Measurements from ENCODE around the gene ANKRD33B.
A peak's percentile ranks its signal among the peaks of the same experiment; 100 is the strongest.

Gene ANKRD33B

DNA sequence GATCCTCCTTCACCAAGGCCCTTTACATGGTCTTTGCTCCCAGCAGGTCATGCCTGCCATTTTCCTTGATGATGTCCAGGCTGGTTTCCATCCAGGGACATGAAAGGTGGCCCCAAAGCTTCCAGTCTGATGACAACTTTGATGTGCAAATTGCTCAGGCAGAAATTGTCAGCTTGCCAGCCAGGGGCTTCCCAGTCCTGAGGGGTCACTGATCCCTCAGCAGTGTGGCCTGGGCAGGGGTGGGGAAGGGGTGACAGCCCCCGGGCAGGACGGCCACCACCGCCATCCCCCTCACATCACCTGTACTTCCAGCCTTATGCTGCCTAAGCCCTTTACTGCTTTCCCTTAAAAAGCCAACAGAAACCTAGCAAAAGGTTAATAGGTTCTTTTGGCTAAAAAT, 96.3 kb downstream of the ANKRD33B start:
- DNase-seq (ENCODE audit: low read depth), result no peak

DNA sequence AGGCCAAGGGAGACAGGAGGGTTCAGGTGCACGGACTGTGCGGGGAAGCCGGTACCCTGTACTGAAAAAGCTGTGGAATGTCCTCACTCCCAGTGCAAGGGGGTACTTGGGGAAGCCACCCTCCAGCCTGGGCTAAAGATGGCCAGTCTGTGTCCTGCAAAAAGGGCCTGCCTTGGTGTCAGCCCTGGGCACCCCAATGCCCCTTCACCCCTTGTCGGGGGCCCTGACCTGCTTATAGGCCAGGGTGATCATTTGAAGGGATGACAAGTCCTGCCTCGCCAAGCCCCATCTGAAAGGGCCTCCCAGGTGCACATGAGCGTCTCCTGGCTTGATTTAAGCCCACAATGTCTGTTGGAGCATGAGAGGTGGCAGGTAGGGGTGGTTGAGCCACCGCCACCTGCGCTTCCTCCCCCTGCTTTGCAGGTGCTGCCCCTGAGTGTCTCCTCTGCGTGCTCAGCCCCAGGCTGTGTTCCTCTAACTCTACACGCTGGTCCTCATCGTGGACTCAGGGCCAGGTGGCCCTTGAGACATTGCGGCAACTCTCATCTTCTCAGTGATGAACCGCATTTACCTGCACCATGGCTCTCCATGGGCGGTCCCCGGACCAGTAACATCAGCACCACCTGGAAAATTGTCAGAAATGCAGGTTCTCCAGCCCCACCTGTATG, 97.0 kb downstream of the ANKRD33B start:
- DNase-seq (ENCODE audit: low read depth), result no peak

DNA sequence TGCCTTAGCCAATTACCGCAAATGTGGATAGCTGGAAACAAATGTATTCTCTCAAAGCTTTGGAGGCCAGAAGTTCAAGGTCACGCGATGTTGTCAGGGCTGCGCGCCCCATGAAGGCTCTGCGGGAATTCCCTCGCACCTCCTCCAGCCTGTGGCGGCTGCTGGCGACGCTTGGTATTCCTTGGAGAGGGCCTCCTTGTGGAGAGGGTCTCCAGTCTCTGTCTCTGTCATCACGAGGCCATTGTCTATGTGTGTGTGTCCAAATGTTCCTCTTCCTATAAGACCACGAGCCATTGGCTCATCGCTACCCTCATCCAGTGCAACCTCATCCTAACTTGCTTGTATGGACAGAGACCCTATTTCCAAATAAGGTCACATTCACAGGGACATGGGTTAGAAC, 97.5 kb downstream of the ANKRD33B start:
- no peak for DNase-seq (ENCODE audit: low read depth)

DNA sequence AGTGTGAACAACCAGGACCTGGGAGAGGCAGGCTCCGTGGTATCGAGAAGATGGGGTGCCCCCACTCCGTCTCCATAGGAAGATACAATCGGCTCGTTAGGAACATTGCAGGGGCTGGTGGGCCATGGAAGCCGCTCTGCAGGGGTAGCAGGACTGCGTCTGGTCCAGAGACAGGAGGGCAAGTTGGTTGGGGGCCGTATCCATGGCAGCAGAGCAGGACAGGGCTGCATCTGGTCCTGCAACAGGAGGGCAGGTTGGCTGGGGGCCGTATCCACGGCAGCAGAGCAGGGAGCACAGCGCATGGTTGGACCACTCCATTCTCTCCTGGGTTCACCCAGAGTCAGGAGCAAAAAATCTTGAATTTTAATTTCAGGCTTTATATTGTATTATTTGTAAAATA, 98.2 kb downstream of the ANKRD33B start:
- DNase-seq (ENCODE audit: low read depth), result no peak

DNA sequence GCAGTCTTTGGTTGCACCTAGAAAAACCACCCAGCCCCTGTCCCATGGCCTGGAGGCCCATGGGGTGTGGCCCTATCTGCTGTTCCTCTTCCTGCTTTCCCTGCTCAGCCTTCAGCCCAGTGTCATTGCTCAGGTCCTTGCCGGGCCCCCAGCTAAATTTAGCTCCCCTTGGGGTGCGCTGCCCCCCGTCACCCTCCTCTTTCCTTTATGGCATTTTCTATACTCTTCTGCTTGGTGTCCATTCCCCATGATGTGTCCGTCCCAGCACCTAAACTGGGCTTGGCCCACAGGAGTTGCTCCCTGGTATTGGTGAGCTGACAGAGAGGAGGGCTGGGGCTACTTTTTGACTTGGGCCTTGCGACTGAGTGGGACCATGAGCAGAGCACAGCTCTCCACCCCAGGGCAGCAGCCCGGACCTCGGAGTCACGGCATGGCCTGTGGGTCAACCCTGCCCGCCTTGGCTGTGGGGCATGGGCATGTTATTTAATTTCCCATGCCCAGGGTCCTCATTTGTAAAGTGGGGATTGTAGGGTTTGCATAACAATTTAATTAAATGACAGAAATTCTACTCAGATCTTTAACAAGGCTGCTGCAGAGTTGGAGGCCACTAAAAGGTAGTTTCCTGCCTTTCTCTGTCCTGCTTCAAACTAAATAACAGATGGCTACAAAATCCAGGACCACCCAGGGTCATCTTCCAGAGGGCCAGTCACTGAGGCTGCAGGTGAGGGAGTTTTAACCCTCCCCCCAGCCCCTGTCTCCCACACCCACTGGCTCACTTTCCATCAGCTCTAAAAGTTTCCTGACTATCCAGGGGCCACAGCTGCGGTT, 99.0 kb downstream of the ANKRD33B start:
- DNase-seq (ENCODE audit: low read depth), result no peak

DNA sequence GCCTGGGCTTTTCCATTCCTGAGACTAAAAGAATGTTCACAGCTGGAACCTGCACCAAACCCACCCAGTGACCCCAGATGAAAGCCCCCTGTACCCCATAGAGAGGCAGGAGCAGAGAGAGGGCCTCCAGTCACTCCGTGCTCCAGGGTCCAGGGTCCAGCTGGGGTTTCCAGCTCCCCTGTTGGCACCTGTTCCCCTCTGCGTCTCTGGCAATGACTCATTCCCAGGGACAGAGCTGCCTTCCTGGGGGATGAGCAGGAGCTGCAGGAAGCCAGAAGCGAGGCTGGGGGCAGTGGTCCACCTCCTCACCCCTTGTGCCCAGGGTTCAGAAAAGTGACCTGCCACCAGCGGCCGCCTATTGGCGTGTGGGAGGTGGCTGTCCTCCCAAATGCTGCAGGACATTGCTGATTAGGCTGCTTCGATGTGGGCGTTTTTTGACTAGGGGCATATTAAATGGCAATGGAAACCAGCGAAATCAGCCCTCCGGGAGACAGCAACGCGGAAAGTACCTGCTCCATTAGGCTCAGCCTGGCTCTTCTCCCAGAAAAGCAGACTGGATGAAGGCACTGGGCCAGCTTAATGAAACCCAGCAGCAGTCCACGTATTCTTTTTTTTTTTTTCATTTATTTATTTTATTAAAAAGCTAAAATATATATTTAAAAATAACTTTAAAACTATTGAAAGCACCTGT, 99.8 kb downstream of the ANKRD33B start:
- no peak for DNase-seq (ENCODE audit: low read depth)

DNA sequence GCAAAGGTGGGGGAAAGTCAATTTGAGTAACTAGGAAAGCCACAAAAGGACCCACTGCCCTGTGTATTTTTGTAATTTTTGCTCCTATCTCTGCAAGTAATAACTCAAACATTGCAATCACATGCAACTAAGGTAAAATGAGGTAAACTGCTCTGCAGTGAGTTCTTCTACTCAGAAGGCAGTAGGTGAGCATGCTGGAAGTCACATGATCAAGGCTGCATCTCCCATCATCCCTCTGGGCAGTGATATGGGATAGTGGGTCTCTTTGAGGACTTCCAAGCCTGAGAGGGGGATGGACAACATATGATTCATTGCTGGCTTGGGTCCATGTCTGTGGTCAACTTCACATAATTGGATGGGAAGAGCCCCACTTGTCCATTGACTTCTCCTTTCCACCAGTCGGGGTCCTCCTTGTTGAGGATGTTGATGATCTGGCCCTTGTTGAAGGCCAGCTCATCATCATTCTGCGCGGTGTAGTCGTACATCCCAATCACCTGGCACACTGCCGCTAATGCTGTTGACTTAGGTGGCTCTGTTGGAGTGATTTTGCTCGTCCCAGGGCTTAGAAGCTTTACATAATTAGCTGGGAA, 100.4 kb downstream of the ANKRD33B start:
- peak; percentile 8 for DNase-seq (ENCODE audit: low read depth)

DNA sequence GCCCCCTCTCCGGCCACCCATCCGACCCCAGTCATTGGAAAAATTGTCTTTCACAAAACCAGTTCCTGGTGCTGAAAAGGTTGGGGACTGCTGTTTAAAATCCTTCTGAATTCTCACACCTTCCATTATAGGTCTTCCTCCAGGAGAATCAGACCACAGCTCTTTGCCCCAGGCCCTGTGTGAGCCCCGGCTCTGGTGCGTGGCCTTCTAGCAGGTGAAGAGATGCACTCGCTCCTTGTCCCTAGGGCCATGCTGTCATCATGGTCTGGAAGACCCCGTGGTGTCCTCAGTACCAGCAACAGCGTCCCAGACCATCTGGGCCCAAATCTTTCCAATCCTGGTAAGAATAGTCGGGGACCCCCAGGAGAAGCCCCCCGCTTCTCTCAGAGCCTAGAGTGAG, 101.9 kb downstream of the ANKRD33B start:
- DNase-seq (ENCODE audit: low read depth), result no peak

DNA sequence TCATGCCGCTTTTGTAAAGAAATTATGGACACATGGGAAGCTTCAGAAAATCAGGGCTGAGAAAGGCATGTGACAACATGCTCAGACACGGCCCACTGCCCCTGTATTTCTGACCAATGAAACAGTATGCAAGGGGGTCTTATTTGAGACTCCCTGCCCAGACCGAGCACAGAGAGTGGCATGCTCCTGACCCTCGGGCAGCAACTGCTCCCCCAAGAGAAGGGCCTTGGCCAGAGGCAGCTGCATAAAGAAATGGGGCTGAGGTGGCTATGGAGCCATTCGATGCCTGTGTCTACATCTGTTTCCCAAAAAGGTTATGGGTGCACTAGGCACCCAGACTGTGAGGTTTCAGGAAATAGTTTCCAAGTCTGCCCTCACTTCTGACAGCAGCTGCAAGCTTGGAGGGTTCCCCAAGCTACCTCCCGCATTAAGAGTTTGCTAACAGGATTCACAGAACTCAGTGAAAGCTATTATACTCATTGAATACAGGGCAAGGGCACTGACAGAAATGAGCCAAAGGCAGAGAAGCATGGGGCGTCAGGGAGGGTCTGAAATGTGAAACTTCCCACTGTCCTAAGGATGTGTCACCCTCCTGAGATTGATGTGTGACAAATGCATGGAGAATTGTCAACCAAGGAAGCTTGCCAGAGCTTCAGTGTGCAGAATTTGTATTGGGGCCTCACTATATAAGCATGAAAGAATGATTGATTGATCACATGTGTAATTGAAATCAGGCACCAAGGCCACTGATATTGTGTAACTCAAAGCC, 102.8 kb downstream of the ANKRD33B start:
- no peak for DNase-seq (ENCODE audit: low read depth)

DNA sequence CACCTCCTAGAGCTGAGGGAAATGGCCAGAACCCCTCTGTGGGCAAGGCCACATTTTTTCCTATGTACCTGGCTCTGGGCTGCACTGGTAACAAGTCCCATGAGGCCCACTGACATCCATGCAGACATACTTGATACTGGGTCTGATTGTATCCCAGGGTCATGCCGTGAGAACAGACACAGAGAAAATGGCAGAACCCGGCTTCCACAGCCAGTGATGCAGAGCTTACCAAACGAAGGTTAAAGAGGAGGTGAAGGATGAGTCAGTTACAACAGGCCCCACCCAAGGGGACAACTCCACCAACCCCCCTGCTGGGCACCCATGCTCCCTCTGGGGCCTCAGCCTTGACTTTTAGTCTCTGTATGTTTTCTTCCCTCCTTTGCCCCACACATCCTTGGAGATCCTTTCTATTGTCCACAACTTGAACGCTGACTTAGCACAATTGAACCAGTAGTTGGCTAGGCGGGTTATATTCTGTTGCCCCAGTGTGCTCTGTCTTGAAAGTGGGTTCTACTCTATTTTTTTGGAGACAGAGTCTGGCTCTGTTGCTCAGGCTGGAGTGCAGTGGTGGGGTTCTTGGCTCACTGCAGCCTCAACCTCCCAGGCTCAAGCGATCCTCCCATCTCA, 103.7 kb downstream of the ANKRD33B start:
- no peak for DNase-seq (ENCODE audit: low read depth)

DNA sequence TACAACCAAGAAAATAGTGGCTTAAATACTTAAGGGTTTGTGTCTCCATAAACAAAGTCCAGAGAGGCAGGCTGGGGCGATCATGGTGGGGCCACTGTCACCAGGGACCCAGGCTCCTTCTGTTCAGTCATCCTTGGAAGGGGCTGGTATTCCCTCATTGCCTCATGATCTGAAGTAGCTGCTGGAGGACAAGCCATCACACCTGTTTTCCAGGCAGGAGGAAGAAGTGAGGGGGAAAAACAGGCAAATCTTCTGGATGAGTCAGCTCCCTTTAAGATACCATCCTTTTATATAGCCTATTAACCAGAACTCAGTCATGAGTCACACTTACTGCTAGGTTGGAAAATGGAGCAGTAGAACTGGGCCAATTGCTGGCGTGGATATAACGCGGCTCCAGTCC, 104.8 kb downstream of the ANKRD33B start:
- DNase-seq (ENCODE audit: low read depth), result peak; percentile 17

DNA sequence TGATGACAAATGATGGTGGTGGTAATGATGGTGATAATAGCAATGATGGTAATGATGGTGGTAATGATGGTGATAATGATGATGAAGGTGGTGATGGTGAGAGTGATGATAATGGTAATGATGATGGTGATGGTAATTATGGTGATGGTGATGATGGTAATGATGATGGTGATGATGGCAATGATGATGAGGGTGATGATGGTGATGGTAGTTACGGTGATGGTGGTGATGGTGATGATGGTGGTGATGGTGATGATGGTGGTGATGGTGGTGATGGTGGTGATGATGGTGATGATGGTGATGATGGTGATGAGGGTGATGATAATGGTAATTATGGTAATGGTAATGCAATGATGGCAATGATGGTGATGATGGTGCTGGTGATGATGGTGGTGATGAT, 106.1 kb downstream of the ANKRD33B start:
- DNase-seq (ENCODE audit: low read depth), result no peak

DNA sequence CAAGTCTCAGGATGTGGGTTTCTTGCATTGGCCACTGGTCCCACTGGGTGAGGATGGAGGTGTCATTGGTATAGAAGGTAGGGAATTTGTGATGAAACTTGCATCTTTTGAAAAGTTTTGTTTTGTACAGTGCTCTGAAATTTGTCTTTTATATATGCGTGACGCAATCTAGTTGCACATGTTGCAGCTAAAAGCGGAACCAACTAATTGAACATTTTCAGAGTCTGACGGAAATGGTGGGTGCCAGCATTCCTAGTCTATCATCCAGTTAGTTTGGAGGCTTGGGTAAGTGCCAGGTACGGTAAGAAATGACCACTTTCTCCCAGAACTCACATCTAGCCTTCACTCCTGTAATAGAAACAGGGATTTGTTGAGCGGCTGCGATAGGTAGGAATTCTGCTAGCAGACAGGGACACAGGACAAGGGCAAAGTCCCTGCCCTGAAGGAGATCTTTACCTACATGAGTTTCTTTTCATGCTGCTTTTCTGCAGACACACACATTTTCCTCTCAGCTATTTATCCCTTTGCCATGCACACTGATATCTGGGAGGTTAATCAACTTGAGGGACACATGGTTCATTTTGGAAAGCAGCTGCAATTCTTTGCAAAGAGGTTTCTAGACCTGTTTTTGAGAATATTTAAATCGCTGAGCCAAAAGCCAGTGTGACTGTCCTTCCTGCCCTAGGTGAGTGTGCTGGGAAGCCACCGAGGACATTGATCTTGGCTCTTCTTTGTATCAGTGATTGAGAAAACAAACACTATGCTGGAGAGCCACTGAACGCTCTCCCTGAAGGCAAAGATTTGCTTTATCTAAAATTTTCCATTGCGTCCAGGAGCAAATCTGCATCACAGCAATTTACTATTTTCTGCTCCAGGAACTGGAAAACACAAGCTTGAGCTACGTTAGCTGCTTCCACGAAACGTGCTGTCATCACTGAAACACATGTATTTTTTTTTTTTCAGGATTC, 107.5 kb downstream of the ANKRD33B start:
- DNase-seq (ENCODE audit: low read depth), result no peak

DNA sequence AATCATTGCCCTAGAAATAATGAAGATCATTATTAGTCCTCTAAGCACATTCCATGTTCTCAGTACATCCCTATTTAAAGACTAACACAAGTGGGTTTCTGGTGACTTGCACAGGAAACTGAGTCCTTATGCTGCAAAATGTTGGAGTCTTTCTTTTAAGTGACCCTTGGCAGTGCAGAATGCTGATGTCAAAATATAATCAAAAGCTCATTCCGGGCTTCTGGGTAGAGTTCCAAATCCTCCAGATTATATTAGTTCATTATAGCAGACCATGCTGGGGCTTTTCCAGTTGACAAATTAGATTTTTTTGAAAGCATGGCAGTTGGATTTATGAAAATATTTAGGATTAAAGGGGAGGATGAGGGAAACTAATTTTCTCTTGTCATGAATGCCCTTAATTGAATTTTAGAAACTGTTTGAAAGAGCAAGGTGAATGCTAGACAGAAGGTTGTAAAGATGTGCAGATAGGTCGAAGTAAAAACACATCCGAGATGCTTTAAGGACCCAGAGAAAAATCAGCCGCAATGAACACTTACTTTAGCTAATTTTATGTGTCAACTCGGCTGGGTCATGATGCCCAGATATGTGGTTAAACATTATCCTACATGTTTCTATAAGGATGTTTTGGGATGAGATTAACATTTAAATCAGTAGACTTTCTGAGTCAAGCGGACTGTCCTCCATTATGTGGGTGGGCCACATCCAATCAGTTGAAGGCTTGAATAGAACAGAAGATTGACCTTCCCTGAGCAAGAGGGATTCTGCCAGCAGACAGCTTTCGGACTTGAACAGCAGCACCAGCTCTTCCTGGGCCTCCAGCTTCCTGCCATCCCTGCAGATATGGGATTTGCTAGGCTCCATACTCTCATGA, 108.5 kb downstream of the ANKRD33B start:
- no peak for DNase-seq (ENCODE audit: low read depth)

DNA sequence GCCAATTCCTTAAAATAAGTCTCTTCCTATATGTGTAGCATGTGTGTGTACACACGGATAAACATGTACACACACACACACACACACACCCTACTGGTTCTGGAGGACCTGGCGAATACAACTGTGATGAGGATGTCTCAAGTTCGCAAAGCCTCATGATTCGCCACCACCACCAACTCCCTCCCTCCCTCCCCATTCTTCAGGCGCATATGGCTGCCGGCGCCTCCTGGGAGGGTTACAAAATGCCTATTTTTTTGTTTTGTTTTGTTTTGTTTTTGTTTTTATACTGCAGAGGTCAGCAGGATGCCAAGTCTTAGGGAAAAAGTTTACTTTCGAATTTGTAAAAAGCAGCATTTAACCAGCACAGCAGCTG, 109.1 kb downstream of the ANKRD33B start:
- no peak for DNase-seq (ENCODE audit: low read depth)

DNA sequence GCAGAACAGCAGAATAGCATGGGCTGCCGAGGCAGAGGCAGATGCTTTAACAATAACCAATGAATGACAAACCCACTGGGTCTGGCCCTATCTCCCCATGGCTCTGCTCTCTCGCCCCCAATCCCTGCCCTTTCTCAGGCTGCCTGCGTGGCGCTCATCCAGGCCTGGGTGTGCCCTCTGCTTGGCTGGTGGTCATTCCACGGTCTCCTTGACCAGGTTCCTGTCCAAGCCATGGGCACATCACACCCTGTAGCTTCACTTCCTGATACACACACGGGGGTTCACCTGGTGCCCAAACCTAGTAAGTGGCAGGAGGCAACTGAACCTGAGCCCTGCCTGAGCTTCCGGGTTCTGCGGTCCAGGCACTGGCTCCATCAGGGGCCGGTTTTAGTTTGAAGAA, 109.5 kb downstream of the ANKRD33B start:
- DNase-seq (ENCODE audit: low read depth), result no peak

DNA sequence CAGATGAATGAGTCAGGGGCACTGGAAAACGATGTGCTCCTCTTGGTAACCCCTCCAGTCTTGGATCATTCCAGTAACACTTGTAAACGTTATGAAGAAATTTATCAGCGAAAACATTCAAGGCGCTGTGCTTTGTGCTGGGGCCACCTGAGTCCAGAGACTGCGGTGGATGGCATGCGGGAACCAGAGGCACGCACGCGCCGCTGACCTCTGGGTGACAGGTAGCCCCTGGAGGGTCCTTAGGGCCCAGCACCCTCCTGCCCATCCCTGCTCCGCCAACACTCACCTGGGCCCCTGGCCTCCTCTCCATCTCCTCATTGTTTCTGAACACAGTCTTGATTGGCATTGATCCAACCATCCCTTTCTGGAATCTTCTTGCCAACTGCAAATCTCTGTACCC, 110.2 kb downstream of the ANKRD33B start:
- no peak for DNase-seq (ENCODE audit: low read depth)

DNA sequence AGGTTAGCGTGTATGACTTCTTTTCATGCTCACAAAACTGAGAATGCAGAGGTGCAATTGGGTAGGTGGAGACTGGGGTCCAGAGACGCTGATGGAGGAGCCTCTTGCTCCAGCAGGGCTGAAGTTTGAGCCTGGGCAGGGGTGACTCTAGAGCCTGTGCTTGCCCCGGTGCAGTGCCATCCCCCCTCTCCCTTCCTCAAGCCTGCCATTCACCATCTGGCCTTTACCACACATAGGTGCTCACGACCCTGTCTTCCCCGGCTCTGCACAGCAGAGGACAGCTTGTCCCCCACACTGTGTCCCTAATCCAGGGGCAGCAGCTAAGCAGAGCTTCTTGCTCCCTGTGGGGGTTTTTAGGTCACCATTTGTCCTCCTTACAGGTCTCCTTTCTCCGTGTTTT, 110.7 kb downstream of the ANKRD33B start:
- no peak for DNase-seq (ENCODE audit: low read depth)

DNA sequence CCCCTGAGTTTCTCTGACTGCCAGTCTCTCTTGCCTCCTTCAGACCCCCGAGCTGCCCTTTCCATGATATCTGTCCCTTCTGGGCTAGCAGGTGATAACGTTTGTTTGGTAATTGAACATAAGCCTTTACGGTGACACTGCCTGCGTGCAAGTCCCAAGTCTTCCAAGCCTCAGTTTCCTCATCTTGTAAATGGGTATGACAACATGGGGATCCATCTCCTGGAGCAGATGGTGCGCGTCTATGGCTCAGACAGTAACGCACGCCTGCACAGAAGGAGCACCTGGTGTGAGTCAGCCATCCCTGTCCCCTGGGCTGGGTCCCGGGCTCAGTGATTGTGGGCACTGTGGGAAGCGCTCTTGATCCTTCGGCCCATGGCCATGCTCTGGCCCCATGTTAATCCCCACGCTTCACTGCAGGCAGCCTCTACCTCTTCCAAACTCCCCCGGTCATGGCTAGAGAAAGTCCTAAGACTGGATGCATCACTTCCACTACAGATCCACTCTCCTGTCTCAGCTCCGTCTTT, 111.4 kb downstream of the ANKRD33B start:
- no peak for DNase-seq (ENCODE audit: low read depth)

Data from amniotic epithelial cell (primary cell).